ENCODE data around the gene POLR1E.

Gene POLR1E

GRCh38 chr9:37485389-37486255 lies at the start of gene POLR1E:
POLR1E (plus strand) TSS chr9:37485948; CDS start chr9:37486048, 100 bp downstream.
- DNase-seq: peak; percentile 36

GRCh38 chr9:37436540-37436939 lies 49.2 kb upstream of the POLR1E start:
- no peak for DNase-seq

GRCh38 chr9:37437010-37437409 lies 48.7 kb upstream of the POLR1E start:
- DNase-seq: no peak

GRCh38 chr9:37437621-37438020 lies 48.1 kb upstream of the POLR1E start:
- DNase-seq: no peak

GRCh38 chr9:37438359-37438758 lies 47.4 kb upstream of the POLR1E start:
- no peak for DNase-seq

GRCh38 chr9:37441776-37442370 lies 43.9 kb upstream of the POLR1E start:
- DNase-seq: no peak

- DNase-seq: no peak
Measured at GRCh38 chr9:37442556-37442955, 43.2 kb upstream of the POLR1E start.

- DNase-seq: no peak
Measured at GRCh38 chr9:37443566-37443965, 42.2 kb upstream of the POLR1E start.

- no peak for DNase-seq
Measured at GRCh38 chr9:37444890-37445289, 40.9 kb upstream of the POLR1E start.

- DNase-seq: no peak
Measured at GRCh38 chr9:37445832-37446231, 39.9 kb upstream of the POLR1E start.

GRCh38 chr9:37446401-37446800 lies 39.3 kb upstream of the POLR1E start:
- no peak for DNase-seq

- no peak for DNase-seq
Measured at GRCh38 chr9:37447111-37447510, 38.6 kb upstream of the POLR1E start.

GRCh38 chr9:37449862-37450632 lies 35.7 kb upstream of the POLR1E start:
- peak; percentile 70 for DNase-seq

GRCh38 chr9:37451628-37452027 lies 34.1 kb upstream of the POLR1E start:
- no peak for DNase-seq

- peak; percentile 59 for DNase-seq
Measured at GRCh38 chr9:37452611-37453010, 33.1 kb upstream of the POLR1E start.

- DNase-seq: no peak
Measured at GRCh38 chr9:37453827-37454226, 31.9 kb upstream of the POLR1E start.

- DNase-seq: no peak
Measured at GRCh38 chr9:37454238-37454637, 31.5 kb upstream of the POLR1E start.

- no peak for DNase-seq
Measured at GRCh38 chr9:37455884-37456647, 29.7 kb upstream of the POLR1E start.

- DNase-seq: no peak
Measured at GRCh38 chr9:37456817-37457216, 28.9 kb upstream of the POLR1E start.

GRCh38 chr9:37464006-37464405 lies 21.7 kb upstream of the POLR1E start:
- no peak for DNase-seq

- peak; percentile 85 for DNase-seq
Measured at GRCh38 chr9:37464426-37465248, 21.1 kb upstream of the POLR1E start.

Measured in NCI-H524 treated with DMSO at 0.1 percent for 48 hours (cell line).